ENCODE data around the gene IGFL4.

GRCh38 chr19:46082728-46083050 lies 41.9 kb upstream of the IGFL4 start:
- TF ChIP-seq, protein P1, sequence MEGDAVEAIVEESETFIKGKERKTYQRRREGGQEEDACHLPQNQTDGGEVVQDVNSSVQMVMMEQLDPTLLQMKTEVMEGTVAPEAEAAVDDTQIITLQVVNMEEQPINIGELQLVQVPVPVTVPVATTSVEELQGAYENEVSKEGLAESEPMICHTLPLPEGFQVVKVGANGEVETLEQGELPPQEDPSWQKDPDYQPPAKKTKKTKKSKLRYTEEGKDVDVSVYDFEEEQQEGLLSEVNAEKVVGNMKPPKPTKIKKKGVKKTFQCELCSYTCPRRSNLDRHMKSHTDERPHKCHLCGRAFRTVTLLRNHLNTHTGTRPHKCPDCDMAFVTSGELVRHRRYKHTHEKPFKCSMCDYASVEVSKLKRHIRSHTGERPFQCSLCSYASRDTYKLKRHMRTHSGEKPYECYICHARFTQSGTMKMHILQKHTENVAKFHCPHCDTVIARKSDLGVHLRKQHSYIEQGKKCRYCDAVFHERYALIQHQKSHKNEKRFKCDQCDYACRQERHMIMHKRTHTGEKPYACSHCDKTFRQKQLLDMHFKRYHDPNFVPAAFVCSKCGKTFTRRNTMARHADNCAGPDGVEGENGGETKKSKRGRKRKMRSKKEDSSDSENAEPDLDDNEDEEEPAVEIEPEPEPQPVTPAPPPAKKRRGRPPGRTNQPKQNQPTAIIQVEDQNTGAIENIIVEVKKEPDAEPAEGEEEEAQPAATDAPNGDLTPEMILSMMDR (conservative IDR thresholded peaks at IDR 0.05) = no peak
- TF ChIP-seq ZFX (IDR thresholded peaks at IDR 0.05) = no peak
